ENCODE measurements around the gene C9orf72. TPM values are rescaled to one million over a fixed set of nuclear protein-coding genes. Genes with fewer than 3 reads are reported as not detected.

Gene C9orf72
- total and polyA plus RNA-seq, 2 of the 13 experiments (the other 11 are each of a cell fraction or from before 2014, with no cell fraction given), result 3.1 to 5.9 TPM

DNA sequence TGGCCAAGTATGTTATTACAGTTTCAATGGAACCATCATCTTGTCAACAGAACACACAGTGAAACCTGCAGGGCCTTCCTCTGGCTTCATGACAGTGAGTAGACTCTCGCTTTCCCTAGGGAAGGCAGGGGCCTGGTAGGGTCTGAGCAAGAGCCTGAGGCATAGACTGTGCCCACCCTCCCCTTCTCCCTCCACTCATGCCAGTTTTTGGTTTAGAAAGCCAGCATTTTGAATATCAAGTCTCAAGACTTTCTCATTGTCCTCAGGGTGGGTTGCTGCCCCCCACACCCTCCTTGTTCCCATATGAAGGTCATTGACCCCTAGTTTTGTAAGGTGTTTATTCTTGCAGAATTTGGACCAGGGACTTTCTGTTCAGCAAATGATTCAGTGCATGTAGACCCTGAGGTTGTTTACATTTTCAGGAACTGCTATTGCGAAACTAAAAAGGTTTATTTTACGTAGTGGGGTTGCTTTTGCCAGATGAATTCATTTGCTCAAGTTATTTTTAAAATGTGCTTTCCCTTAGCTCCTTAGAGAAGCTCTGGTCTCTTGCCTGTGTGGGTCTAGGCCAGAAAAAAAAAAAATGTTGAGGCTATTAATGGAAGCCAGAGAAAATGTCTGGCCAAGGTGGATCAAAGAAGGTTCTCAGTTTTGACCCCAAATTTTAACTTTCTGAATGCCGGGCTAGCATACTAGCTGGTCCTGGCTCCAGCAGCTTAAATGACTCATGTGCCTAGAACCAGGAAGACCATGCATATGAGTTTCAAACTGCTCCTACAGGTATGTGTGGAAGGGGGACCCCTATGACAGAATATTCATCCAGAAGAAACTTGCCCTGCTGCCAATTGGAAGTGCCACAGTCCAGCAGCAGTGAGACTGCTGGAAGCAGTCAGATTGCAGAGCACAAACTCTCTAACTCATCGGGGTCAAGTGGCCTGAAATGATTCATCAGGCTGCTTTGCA is 33.5 kb downstream of the C9orf72 start (continued):
- TF ChIP-seq, protein P1, sequence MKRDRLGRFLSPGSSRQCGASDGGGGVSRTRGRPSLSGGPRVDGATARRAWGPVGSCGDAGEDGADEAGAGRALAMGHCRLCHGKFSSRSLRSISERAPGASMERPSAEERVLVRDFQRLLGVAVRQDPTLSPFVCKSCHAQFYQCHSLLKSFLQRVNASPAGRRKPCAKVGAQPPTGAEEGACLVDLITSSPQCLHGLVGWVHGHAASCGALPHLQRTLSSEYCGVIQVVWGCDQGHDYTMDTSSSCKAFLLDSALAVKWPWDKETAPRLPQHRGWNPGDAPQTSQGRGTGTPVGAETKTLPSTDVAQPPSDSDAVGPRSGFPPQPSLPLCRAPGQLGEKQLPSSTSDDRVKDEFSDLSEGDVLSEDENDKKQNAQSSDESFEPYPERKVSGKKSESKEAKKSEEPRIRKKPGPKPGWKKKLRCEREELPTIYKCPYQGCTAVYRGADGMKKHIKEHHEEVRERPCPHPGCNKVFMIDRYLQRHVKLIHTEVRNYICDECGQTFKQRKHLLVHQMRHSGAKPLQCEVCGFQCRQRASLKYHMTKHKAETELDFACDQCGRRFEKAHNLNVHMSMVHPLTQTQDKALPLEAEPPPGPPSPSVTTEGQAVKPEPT (CRISPR knock-in tag; IDR thresholded peaks at IDR 0.05; ENCODE audit: low read depth), result no peak
- TF ChIP-seq, protein P2, sequence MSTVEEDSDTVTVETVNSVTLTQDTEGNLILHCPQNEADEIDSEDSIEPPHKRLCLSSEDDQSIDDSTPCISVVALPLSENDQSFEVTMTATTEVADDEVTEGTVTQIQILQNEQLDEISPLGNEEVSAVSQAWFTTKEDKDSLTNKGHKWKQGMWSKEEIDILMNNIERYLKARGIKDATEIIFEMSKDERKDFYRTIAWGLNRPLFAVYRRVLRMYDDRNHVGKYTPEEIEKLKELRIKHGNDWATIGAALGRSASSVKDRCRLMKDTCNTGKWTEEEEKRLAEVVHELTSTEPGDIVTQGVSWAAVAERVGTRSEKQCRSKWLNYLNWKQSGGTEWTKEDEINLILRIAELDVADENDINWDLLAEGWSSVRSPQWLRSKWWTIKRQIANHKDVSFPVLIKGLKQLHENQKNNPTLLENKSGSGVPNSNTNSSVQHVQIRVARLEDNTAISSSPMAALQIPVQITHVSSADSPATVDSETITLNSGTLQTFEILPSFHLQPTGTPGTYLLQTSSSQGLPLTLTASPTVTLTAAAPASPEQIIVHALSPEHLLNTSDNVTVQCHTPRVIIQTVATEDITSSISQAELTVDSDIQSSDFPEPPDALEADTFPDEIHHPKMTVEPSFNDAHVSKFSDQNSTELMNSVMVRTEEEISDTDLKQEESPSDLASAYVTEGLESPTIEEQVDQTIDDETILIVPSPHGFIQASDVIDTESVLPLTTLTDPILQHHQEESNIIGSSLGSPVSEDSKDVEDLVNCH (CRISPR knock-in tag; IDR thresholded peaks at IDR 0.05), result no peak
- TF ChIP-seq ERF (CRISPR knock-in tag; IDR thresholded peaks at IDR 0.05) (no peak), PATZ1 (CRISPR knock-in tag; IDR thresholded peaks at IDR 0.05) (peak; percentile 45; the same call in 1 of the 2 replicates), CEBPG (CRISPR knock-in tag; IDR thresholded peaks at IDR 0.05) (peak; percentile 91), SP4 (CRISPR knock-in tag; IDR thresholded peaks at IDR 0.05) (no peak), CREB1 (IDR thresholded peaks at IDR 0.05) (no peak), CREB1 (CRISPR knock-in tag; IDR thresholded peaks at IDR 0.05) (0 out of 2 replicates have a peak, but pooled peaks have one; percentile 37), FOXK1 (CRISPR knock-in tag; IDR thresholded peaks at IDR 0.05; ENCODE audit: borderline replicate concordance, low read depth) (peak; percentile 76; the same call in 1 of the 2 replicates), ZKSCAN1 (IDR thresholded peaks at IDR 0.05; ENCODE audit: low read length) (no peak), ZNF512B (CRISPR knock-in tag; IDR thresholded peaks at IDR 0.05; ENCODE audit: borderline replicate concordance) (0 out of 2 replicates have a peak, but pooled peaks have one; percentile 25), ZNF577 (CRISPR knock-in tag; IDR thresholded peaks at IDR 0.05; ENCODE audit: borderline replicate concordance, low read depth) (no peak)
- TF ChIP-seq, protein P3, sequence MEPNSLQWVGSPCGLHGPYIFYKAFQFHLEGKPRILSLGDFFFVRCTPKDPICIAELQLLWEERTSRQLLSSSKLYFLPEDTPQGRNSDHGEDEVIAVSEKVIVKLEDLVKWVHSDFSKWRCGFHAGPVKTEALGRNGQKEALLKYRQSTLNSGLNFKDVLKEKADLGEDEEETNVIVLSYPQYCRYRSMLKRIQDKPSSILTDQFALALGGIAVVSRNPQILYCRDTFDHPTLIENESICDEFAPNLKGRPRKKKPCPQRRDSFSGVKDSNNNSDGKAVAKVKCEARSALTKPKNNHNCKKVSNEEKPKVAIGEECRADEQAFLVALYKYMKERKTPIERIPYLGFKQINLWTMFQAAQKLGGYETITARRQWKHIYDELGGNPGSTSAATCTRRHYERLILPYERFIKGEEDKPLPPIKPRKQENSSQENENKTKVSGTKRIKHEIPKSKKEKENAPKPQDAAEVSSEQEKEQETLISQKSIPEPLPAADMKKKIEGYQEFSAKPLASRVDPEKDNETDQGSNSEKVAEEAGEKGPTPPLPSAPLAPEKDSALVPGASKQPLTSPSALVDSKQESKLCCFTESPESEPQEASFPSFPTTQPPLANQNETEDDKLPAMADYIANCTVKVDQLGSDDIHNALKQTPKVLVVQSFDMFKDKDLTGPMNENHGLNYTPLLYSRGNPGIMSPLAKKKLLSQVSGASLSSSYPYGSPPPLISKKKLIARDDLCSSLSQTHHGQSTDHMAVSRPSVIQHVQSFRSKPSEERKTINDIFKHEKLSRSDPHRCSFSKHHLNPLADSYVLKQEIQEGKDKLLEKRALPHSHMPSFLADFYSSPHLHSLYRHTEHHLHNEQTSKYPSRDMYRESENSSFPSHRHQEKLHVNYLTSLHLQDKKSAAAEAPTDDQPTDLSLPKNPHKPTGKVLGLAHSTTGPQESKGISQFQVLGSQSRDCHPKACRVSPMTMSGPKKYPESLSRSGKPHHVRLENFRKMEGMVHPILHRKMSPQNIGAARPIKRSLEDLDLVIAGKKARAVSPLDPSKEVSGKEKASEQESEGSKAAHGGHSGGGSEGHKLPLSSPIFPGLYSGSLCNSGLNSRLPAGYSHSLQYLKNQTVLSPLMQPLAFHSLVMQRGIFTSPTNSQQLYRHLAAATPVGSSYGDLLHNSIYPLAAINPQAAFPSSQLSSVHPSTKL (CRISPR knock-in tag; IDR thresholded peaks at IDR 0.05), result peak; percentile 88
- TF ChIP-seq, protein P4, sequence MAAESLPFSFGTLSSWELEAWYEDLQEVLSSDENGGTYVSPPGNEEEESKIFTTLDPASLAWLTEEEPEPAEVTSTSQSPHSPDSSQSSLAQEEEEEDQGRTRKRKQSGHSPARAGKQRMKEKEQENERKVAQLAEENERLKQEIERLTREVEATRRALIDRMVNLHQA (CRISPR knock-in tag; IDR thresholded peaks at IDR 0.05), result no peak

All from HepG2 (cell line).